Loucy (cell line): Measurements from ENCODE around the gene ST8SIA5.

Experiments used
- H2AFZ ChIP-seq: fragments of 200-600 bp; sonication (generic); 2 replicates; pipeline ENCODE4 v1.6.0; 2016; ENCODE audit warnings: antibody characterized with exemption, mild to moderate bottlenecking, low read length, moderate library complexity
- H3F3A ChIP-seq: fragments of 200-600 bp; 2 replicates; pipeline ENCODE4 v1.6.0; 2016; ENCODE audit warnings: antibody characterized with exemption, low read depth, mild to moderate bottlenecking
- H3K27me3 ChIP-seq: fragments of 200-600 bp; sonication (generic); 2 replicates; pipeline ENCODE4 v1.6.1; 2014; ENCODE audit warnings: low read length, mild to moderate bottlenecking; ENCODE audit not compliant: insufficient read depth, poor library complexity, severe bottlenecking
- H3K36me3 ChIP-seq: fragments of 200-600 bp; sonication (generic); 2 replicates; pipeline ENCODE4 v1.6.1; 2016; ENCODE audit warnings: low read length; ENCODE audit not compliant: insufficient read depth
- H3K4me1 ChIP-seq: fragments of 200-600 bp; sonication (generic); 2 replicates; pipeline ENCODE4 v1.5.1; 2014; ENCODE audit warnings: low read length, mild to moderate bottlenecking; ENCODE audit not compliant: insufficient read depth, poor library complexity, severe bottlenecking
- H3K4me2 ChIP-seq: fragments of 200-600 bp; sonication (generic); 2 replicates; pipeline ENCODE4 v1.6.0; 2014; ENCODE audit warnings: antibody characterized with exemption, low read length, low read depth, mild to moderate bottlenecking; ENCODE audit not compliant: poor library complexity, severe bottlenecking
- H3K4me3 ChIP-seq: fragments of 200-600 bp; sonication (generic); 2 replicates; pipeline ENCODE4 v1.5.1; 2014; ENCODE audit warnings: low read length, mild to moderate bottlenecking, mixed read lengths; ENCODE audit not compliant: poor library complexity, severe bottlenecking
- H3K79me2 ChIP-seq: fragments of 200-600 bp; sonication (generic); 2 replicates; pipeline ENCODE4 v1.6.1; 2014; ENCODE audit warnings: low read length; ENCODE audit not compliant: insufficient read depth
- H3K9ac ChIP-seq: fragments of 200-600 bp; sonication (generic); 2 replicates; pipeline ENCODE4 v1.6.0; 2014; ENCODE audit warnings: mild to moderate bottlenecking, low read depth, low read length, moderate library complexity; ENCODE audit not compliant: poor library complexity, severe bottlenecking
- H3K9me2 ChIP-seq: fragments of 200-600 bp; sonication (generic); replicated peaks from 2 replicates; pipeline ENCODE4 v1.6.1; 2016; ENCODE audit warnings: low read depth, low read length, mixed read lengths
- H3K9me3 ChIP-seq: fragments of 200-600 bp; sonication (generic); 2 replicates; pipeline ENCODE4 v1.6.1; 2014; ENCODE audit warnings: mild to moderate bottlenecking, antibody characterized with exemption, low read length, low read depth; ENCODE audit not compliant: insufficient read depth
- H4K20me1 ChIP-seq: fragments of 200-600 bp; sonication (generic); 2 replicates; pipeline ENCODE4 v1.6.0; 2014; ENCODE audit warnings: antibody characterized with exemption, low read length, mild to moderate bottlenecking; ENCODE audit not compliant: insufficient read depth, poor library complexity, severe bottlenecking
- EZH2phosphoT487 ChIP-seq: fragments of 200-600 bp; IDR thresholded peaks from 2 replicates; pipeline ENCODE4 v1.6.1; 2018; ENCODE audit warnings: antibody characterized with exemption, mild to moderate bottlenecking, moderate library complexity, borderline replicate concordance
- TF ChIP-seq, protein P1 (sequence below): fragments of 200-600 bp; sonication (generic); conservative IDR thresholded peaks from 2 replicates; pipeline ENCODE4 v1.5.1; 2014; ENCODE audit warnings: mild to moderate bottlenecking, antibody characterized with exemption, low read length

ST8SIA5 gene

DNA sequence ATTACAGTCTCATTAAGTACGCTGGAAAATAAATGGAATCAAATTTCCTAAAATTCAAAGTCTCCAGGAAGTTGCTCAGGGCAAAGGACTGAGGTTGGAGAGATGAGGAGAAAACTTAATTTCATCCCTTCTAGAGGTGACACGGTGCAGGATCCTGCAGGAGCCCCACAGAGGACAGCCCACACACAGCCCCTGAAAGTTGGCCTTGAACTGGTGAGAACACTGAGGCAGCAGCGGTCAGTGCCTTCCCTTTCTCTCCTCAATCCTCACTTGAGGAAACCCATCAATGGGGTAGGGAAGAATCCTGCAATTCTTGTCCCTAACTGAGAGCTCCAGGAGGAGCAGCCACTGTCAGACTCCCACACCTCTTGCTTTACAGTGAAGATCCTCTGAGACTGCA lies 137.3 kb downstream of the ST8SIA5 start:
- H4K20me1 ChIP-seq = no peaks in the 10 kb centered on the region
- no peaks in the 10 kb centered on the region for H3K4me1 ChIP-seq
- TF ChIP-seq, protein P1, sequence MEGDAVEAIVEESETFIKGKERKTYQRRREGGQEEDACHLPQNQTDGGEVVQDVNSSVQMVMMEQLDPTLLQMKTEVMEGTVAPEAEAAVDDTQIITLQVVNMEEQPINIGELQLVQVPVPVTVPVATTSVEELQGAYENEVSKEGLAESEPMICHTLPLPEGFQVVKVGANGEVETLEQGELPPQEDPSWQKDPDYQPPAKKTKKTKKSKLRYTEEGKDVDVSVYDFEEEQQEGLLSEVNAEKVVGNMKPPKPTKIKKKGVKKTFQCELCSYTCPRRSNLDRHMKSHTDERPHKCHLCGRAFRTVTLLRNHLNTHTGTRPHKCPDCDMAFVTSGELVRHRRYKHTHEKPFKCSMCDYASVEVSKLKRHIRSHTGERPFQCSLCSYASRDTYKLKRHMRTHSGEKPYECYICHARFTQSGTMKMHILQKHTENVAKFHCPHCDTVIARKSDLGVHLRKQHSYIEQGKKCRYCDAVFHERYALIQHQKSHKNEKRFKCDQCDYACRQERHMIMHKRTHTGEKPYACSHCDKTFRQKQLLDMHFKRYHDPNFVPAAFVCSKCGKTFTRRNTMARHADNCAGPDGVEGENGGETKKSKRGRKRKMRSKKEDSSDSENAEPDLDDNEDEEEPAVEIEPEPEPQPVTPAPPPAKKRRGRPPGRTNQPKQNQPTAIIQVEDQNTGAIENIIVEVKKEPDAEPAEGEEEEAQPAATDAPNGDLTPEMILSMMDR = no peak
- no peak for TF ChIP-seq EZH2phosphoT487
- H3K9ac ChIP-seq = no peak overlapping the region
- no peaks in the 10 kb centered on the region for H3K79me2 ChIP-seq
- H3K9me2 ChIP-seq = no peaks in the 10 kb centered on the region
- H3K4me2 ChIP-seq = no peak overlapping the region
- H3K4me3 ChIP-seq = no peak overlapping the region
- H3K9me3 ChIP-seq = no peaks in the 10 kb centered on the region
- H3K36me3 ChIP-seq = no peaks in the 10 kb centered on the region
- H3F3A ChIP-seq = no peaks in the 10 kb centered on the region
- no peaks in the 10 kb centered on the region for H3K27me3 ChIP-seq
- H2AFZ ChIP-seq = no peak overlapping the region
